Mesothelial cell of epicardium (in vitro differentiated cells): Measurements from ENCODE around the gene ACAT2. TPM values are rescaled to one million over a fixed set of nuclear protein-coding genes. Genes with fewer than 3 reads are reported as not detected.
"Not testable (repeated sequence)": the region's sequence is repeated elsewhere in the genome, so short reads cannot be mapped to it uniquely, and the experiment has no call there.

Experiments used
- DNase-seq, 2 experiments: peaks; one replicate each; pipeline ENCODE4 v3.0.0; 2021; ENCODE audit warnings: low spot score in 2 of 2; ENCODE audit not compliant: unreplicated experiment in 2 of 2
- H3K27ac Mint-ChIP-seq: 2 replicates; pipeline ENCODE4 v1.8.0; 2021; ENCODE audit warnings: mixed read lengths
- H3K27me3 Mint-ChIP-seq: 2 replicates; pipeline ENCODE4 v1.8.0; 2021; ENCODE audit warnings: low read depth, mixed read lengths
- H3K36me3 Mint-ChIP-seq: 2 replicates; pipeline ENCODE4 v1.8.0; 2021; ENCODE audit warnings: mixed read lengths
- H3K4me1 Mint-ChIP-seq: 2 replicates; pipeline ENCODE4 v1.8.0; 2021; ENCODE audit warnings: mixed read lengths
- H3K4me3 Mint-ChIP-seq: 2 replicates; pipeline ENCODE4 v1.8.0; 2021; ENCODE audit warnings: mild to moderate bottlenecking, moderate library complexity, mixed read lengths
- H3K9me3 Mint-ChIP-seq: 2 replicates; pipeline ENCODE4 v1.8.0; 2021; ENCODE audit warnings: mixed read lengths
- total RNA-seq: library from RNA; stranded (reverse); gene quantifications from 3 replicates; pipeline ENCODE4 v1.2.1, GENCODE V29; 2021
- TF ChIP-seq, protein P1 (sequence below): fragments of 200-600 bp; sonication (generic); IDR thresholded peaks from one replicate; pipeline ENCODE4 v1.5.0; 2021; ENCODE audit warnings: antibody characterized with exemption; ENCODE audit not compliant: unreplicated experiment

The ACAT2 gene
- total RNA-seq: 35.1 to 37.7 TPM (median 35.8 TPM) in 3 replicates

DNA sequence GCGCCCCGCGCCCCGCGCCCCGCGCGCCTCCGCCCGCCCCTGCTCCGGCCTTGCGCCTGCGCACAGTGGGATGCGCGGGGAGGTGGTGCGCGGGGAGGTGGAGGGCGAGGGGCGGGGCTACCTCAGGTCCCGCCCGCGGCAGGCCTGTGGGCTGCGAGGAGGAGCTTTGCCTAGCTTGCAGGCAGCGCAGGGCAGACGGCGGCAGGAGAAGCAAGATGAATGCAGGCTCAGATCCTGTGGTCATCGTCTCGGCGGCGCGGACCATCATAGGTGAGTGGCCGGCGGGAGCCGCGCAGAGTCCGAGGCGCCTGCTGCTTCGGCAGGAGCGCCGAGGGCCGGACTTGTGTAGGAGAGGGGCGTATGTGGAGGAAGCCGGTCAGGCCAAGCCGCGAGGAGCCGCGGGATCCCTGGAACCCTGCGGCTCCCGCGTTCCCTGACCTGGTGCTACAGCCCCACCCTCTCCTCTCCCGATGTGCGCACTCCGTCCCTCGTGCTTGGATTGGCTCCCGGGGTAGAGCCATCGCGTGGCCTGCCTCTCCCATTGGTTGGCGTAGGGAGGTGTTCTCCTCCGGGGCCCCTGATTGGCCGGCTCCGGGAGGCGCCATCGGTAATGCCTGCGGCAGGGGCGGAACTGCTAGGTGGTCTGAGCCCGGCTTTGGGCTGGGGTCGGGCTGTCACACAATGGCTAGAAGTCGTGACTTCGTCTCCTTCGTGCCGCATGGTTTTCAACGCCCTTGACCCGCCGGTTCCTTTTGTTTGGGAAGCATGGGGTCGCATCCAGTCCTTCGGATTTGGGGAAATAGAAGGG is at the start of gene ACAT2:
TSS of gene ACAT2 (plus strand) at position 173 of the 808 bp plus-strand sequence. CDS start at position 216, 43 bp downstream.
- peak within 1 kb of the TSS; percentile 93 for H3K4me3 Mint-ChIP-seq
- DNase-seq: peak; percentile 90 to 93
- H3K36me3 Mint-ChIP-seq: peaks cover 20% of the 10 kb centered on the region
- TF ChIP-seq, protein P1, sequence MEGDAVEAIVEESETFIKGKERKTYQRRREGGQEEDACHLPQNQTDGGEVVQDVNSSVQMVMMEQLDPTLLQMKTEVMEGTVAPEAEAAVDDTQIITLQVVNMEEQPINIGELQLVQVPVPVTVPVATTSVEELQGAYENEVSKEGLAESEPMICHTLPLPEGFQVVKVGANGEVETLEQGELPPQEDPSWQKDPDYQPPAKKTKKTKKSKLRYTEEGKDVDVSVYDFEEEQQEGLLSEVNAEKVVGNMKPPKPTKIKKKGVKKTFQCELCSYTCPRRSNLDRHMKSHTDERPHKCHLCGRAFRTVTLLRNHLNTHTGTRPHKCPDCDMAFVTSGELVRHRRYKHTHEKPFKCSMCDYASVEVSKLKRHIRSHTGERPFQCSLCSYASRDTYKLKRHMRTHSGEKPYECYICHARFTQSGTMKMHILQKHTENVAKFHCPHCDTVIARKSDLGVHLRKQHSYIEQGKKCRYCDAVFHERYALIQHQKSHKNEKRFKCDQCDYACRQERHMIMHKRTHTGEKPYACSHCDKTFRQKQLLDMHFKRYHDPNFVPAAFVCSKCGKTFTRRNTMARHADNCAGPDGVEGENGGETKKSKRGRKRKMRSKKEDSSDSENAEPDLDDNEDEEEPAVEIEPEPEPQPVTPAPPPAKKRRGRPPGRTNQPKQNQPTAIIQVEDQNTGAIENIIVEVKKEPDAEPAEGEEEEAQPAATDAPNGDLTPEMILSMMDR: no peak
- no peaks in the 10 kb centered on the region for H3K9me3 Mint-ChIP-seq
- H3K4me1 Mint-ChIP-seq: peaks cover 25% of the 10 kb centered on the region
- no peaks in the 10 kb centered on the region for H3K27me3 Mint-ChIP-seq
- H3K27ac Mint-ChIP-seq: peak within 1 kb of the TSS; percentile 99

DNA sequence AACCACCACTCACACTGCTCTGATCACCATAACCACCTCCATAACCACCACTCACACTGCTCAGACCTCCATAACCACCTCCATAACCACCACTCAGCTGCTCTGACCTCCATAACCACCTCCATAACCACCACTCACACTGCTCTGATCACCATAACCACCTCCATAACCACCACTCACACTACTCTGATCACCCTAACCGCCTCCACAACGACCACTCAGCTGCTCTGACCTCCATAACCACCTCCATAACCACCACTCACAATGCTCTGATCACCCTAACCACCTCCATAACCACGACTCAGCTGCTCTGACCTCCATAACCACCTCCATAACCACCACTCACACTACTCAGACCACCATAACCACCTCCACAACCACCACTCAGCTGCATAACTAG is 49.5 kb upstream of the ACAT2 start:
- not testable (repeated sequence) for H3K4me3 Mint-ChIP-seq, H3K27me3 Mint-ChIP-seq, DNase-seq, H3K4me1 Mint-ChIP-seq, H3K36me3 Mint-ChIP-seq, H3K9me3 Mint-ChIP-seq, H3K27ac Mint-ChIP-seq

GRCh38 chr6:159713984-159714383 is 47.9 kb upstream of the ACAT2 start:
- H3K4me3 Mint-ChIP-seq: no peak overlapping the region

GRCh38 chr6:159714404-159714803 is 47.4 kb upstream of the ACAT2 start:
- Mint-ChIP-seq H3K27ac (no peak overlapping the region), H3K36me3 (peaks cover 4% of the 10 kb centered on the region), H3K9me3 (peaks cover 2% of the 10 kb centered on the region)

More at GRCh38 chr6:159713984-159714383, 47.9 kb upstream of the ACAT2 start:
- Mint-ChIP-seq H3K4me1 (no peaks in the 10 kb centered on the region), H3K27me3 (no peaks in the 10 kb centered on the region), H3K36me3 (peaks cover 8% of the 10 kb centered on the region), H3K27ac (no peak overlapping the region), H3K9me3 (peaks cover 4% of the 10 kb centered on the region)
- no peak for DNase-seq
- TF ChIP-seq, protein P1: no peak

DNA sequence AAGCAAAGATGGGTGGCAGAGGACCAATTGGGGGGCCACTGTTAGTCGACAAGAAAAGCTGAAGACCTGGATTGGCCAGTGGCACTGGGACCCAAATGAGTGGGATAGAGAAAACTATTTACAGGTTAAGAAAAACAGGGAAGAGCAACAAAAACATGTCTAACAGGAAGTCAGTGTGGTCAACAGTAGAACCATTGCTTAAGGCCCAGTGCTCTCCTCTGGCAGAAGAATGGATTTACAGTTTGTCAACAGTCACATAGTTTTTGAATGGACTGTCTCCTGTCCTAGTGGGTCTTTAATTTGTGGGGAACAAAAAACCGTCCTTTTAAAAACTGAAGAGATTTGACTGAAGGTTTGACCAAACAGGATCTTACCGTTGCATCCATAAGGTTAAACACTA is 46.7 kb upstream of the ACAT2 start:
- Mint-ChIP-seq H3K4me3 (no peak overlapping the region), H3K4me1 (no peaks in the 10 kb centered on the region), H3K9me3 (no peaks in the 10 kb centered on the region), H3K36me3 (peaks cover 3% of the 10 kb centered on the region), H3K27me3 (no peaks in the 10 kb centered on the region), H3K27ac (no peak overlapping the region)
- no peak for DNase-seq
- TF ChIP-seq, protein P1: no peak

More at GRCh38 chr6:159714404-159714803, 47.4 kb upstream of the ACAT2 start:
- TF ChIP-seq, protein P1: no peak
- DNase-seq: no peak
- H3K4me1 Mint-ChIP-seq: no peaks in the 10 kb centered on the region
- H3K4me3 Mint-ChIP-seq: no peak overlapping the region
- no peaks in the 10 kb centered on the region for H3K27me3 Mint-ChIP-seq

GRCh38 chr6:159715605-159716004 is 46.2 kb upstream of the ACAT2 start:
- TF ChIP-seq, protein P1: no peak
- Mint-ChIP-seq H3K27me3 (no peaks in the 10 kb centered on the region), H3K36me3 (peaks cover 3% of the 10 kb centered on the region), H3K4me3 (no peak overlapping the region), H3K9me3 (no peaks in the 10 kb centered on the region), H3K27ac (no peak overlapping the region), H3K4me1 (no peaks in the 10 kb centered on the region)
- no peak for DNase-seq
